HCT116 (cell line): ENCODE results near the gene OR1S2. TPM values are rescaled to one million over a fixed set of nuclear protein-coding genes. Genes with fewer than 3 reads are reported as not detected.

Experiments used
- ATAC-seq: fragments of 200-7000 bp; cut with Tn5 transposase; 2 replicates; pipeline ENCODE4 v1.9.1; 2020; ENCODE audit warnings: mild to moderate bottlenecking, moderate library complexity
- BruUV-seq: library from RNA; stranded (reverse); fragments of 400-500 nt; replicated peaks from 2 replicates; lab custom pipeline; 2021; lab: Mats Ljungman, UMichigan
- CTCF ChIA-PET: fragments of 300-600 bp; sonication (Branson Sonifier 250); formaldehyde crosslinking; loops from one replicate; lab custom pipeline; 2021; ENCODE audit warnings: antibody characterized with exemption; lab: Charles Lee
- POLR2A ChIA-PET: fragments of 300-600, 350-600 bp; sonication (Branson Sonifier 250); formaldehyde crosslinking; loops from one replicate; lab custom pipeline; 2021; ENCODE audit warnings: antibody characterized with exemption; lab: Charles Lee
- RAD21 ChIA-PET, 2 experiments: fragments of 300-600 bp; sonication (Branson Sonifier 250); formaldehyde crosslinking; loops; one replicate each; lab custom pipeline; 2023; ENCODE audit warnings: low total read pairs in 2 of 2; ENCODE audit not compliant: uncharacterized antibody in 2 of 2, unreplicated experiment in 2 of 2, low non-redundant PET in 1 of 2; lab: Charles Lee
- DNase-seq: peaks from one replicate; pipeline ENCODE4 v3.0.0-alpha.2; 2010; ENCODE audit warnings: low read depth, low spot score
- H2AFZ ChIP-seq: fragments of 200-600 bp; shearing (Covaris generic), sonication (generic); 2 replicates; pipeline ENCODE4 v1.6.1; 2017; ENCODE audit warnings: low read depth, mixed run types, mixed read lengths, antibody characterized with exemption, low read length; ENCODE audit not compliant: poor library complexity, severe bottlenecking
- H3K27ac ChIP-seq: 2 replicates; pipeline ENCODE4 v1.5.1; 2012; ENCODE audit warnings: low read depth, low read length
- H3K27me3 ChIP-seq: fragments of 200-600 bp; sonication (generic); 2 replicates; pipeline ENCODE4 v1.6.1; 2016; ENCODE audit warnings: mixed run types, low read length, mixed read lengths; ENCODE audit not compliant: insufficient read depth
- H3K36me3 ChIP-seq, 2 experiments: fragments of 200-500 bp in 1 of 2; fragments of 200-600 bp in 1 of 2; sonication (Bioruptor generic) in 1 of 2; sonication (generic) in 1 of 2; 2 replicates each; pipeline versions ENCODE4 v1.5.1 to v1.6.1; 2014 to 2016; ENCODE audit warnings: low read length in 2 of 2, inconsistent platforms in 1 of 2, mixed read lengths in 1 of 2, mixed run types in 1 of 2; ENCODE audit not compliant: insufficient read depth in 2 of 2, control insufficient read depth in 1 of 2
- H3K4me1 ChIP-seq, 2 experiments: fragments of 200-600 bp in 1 of 2; sonication (generic) in 1 of 2; 2 replicates each; pipeline versions ENCODE4 v1.5.1 to v1.6.1; 2012 to 2017; ENCODE audit warnings: low read length in 2 of 2, inconsistent platforms in 1 of 2, mild to moderate bottlenecking in 1 of 2, mixed read lengths in 1 of 2, mixed run types in 1 of 2, moderate library complexity in 1 of 2; ENCODE audit not compliant: insufficient read depth in 2 of 2, control insufficient read depth in 1 of 2
- H3K4me2 ChIP-seq: fragments of 200-600 bp; sonication (generic); 2 replicates; pipeline ENCODE4 v1.6.1; 2017; ENCODE audit warnings: mixed run types, low read length, mixed read lengths
- H3K4me3 ChIP-seq, 2 experiments: fragments of 200-600 bp in 1 of 2; sonication (generic) in 1 of 2; replicated peaks in 1 of 2; 2 replicates each; pipeline ENCODE4 v1.5.1; 2011 to 2016; ENCODE audit warnings: low read length in 2 of 2, control low read depth in 1 of 2, low read depth in 1 of 2, mild to moderate bottlenecking in 1 of 2, mixed read lengths in 1 of 2, mixed run types in 1 of 2
- H3K79me2 ChIP-seq: fragments of 200-600 bp; sonication (generic); 2 replicates; pipeline ENCODE4 v1.6.1; 2017; ENCODE audit warnings: mild to moderate bottlenecking, mixed run types, low read length, moderate library complexity, mixed read lengths; ENCODE audit not compliant: insufficient read depth
- H3K9ac ChIP-seq: fragments of 200-600 bp; sonication (generic); 2 replicates; pipeline ENCODE4 v1.6.1; 2016; ENCODE audit warnings: low read length, mixed read lengths
- H3K9me2 ChIP-seq: fragments of 200-600 bp; sonication (generic), shearing (Covaris generic); 2 replicates; pipeline ENCODE4 v1.6.1; 2017; ENCODE audit warnings: mixed run types, mild to moderate bottlenecking, moderate library complexity; ENCODE audit not compliant: insufficient read depth
- H3K9me3 ChIP-seq, 2 experiments: fragments of 200-500 bp in 1 of 2; fragments of 200-600 bp in 1 of 2; sonication (Bioruptor generic) in 1 of 2; sonication (generic) in 1 of 2; 2 replicates each; pipeline ENCODE4 v1.6.1; 2014 to 2017; ENCODE audit warnings: low read length in 2 of 2, mixed read lengths in 2 of 2, inconsistent platforms in 1 of 2, low read depth in 1 of 2, mild to moderate bottlenecking in 1 of 2, mixed run types in 1 of 2, moderate library complexity in 1 of 2; ENCODE audit not compliant: control insufficient read depth in 1 of 2, insufficient read depth in 1 of 2
- H4K20me1 ChIP-seq: fragments of 200-600 bp; sonication (generic), shearing (Covaris generic); 2 replicates; pipeline ENCODE4 v1.6.1; 2017; ENCODE audit warnings: mixed run types, mild to moderate bottlenecking, moderate library complexity; ENCODE audit not compliant: insufficient read depth
- CBX3 ChIP-seq: IDR thresholded peaks from 2 replicates; pipeline ENCODE4 v1.6.1; 2012; ENCODE audit warnings: low read depth
- ELF1 ChIP-seq: IDR thresholded peaks from 2 replicates; pipeline ENCODE4 v1.6.1; 2012; ENCODE audit warnings: low read depth, borderline replicate concordance
- EZH2 ChIP-seq: fragments of 200-600 bp; sonication (generic); IDR thresholded peaks from 2 replicates; pipeline ENCODE4 v1.6.1; 2017; ENCODE audit warnings: antibody characterized with exemption, mixed run types
- EZH2phosphoT487 ChIP-seq: fragments of 200-600 bp; IDR thresholded peaks from 2 replicates; pipeline ENCODE4 v1.6.1; 2018; ENCODE audit warnings: antibody characterized with exemption, borderline replicate concordance
- FOSL1 ChIP-seq: IDR thresholded peaks from 2 replicates; pipeline ENCODE4 v1.6.1; 2012; ENCODE audit warnings: low read depth
- MAX ChIP-seq: IDR thresholded peaks from 2 replicates; pipeline ENCODE4 v1.6.1; 2012
- POLR2A ChIP-seq: IDR thresholded peaks from 2 replicates; pipeline ENCODE4 v1.7.0; 2011; ENCODE audit warnings: borderline replicate concordance; ENCODE audit not compliant: insufficient read depth, insufficient read length; ENCODE audit errors: extremely low read depth
- POLR2AphosphoS5 ChIP-seq: IDR thresholded peaks from 2 replicates; pipeline ENCODE4 v1.6.1; 2011; ENCODE audit warnings: mild to moderate bottlenecking, low read depth, low read length, moderate library complexity
- SIN3A ChIP-seq: IDR thresholded peaks from 2 replicates; pipeline ENCODE4 v1.6.1; 2012; ENCODE audit warnings: low read depth
- SRF ChIP-seq: IDR thresholded peaks from 2 replicates; pipeline ENCODE4 v1.6.1; 2012; ENCODE audit warnings: low read depth
- TCF7L2 ChIP-seq: IDR thresholded peaks from 2 replicates; pipeline ENCODE4 v1.7.0; 2011; ENCODE audit warnings: borderline replicate concordance, inconsistent platforms; ENCODE audit not compliant: insufficient read depth, insufficient read length; ENCODE audit errors: extremely low read depth
- ZBTB33 ChIP-seq: IDR thresholded peaks from 2 replicates; pipeline ENCODE4 v1.6.1; 2011; ENCODE audit warnings: mild to moderate bottlenecking, low read length, moderate library complexity; ENCODE audit not compliant: insufficient replicate concordance; ENCODE audit errors: extremely low read depth
- intact Hi-C: fragments of 100-400 bp; cut with micrococcal nuclease; formaldehyde crosslinking; loops from 2 replicates; pipeline ENCODE4 v1.10.0; 2022
- total RNA-seq: library from RNA; stranded (reverse); gene quantifications from one replicate; pipeline ENCODE4 v1.2.1, GENCODE V29; 2021; ENCODE audit not compliant: unreplicated experiment

Gene OR1S2
- total RNA-seq, 1 experiment from 2014 or later: not detected

DNA sequence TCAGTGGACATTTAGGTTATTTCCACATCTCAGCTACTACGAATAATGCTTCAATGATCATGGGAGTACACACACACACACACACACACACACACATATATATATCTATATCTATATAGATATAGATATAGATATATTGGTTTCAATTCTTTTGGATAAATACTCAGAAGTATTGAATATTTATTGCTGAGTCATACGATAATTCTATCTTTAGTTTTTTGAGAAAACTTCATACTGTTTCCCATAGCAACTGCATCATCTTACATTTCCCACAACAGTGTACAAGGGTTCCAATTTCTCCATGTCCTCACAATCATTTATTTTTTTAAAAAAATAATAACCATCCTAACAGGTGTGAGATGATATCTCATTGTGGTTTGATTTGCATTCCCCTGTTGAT is 8.0 kb downstream of the OR1S2 start:
- Histone ChIP-seq H3K27me3 (no peaks in the 10 kb centered on the region), H3K79me2 (no peaks in the 10 kb centered on the region), H3K4me2 (no peak overlapping the region), H3K9ac (no peak overlapping the region), H3K27ac (no peak overlapping the region), H4K20me1 (no peaks in the 10 kb centered on the region), H3K4me3 (no peak overlapping the region), H2AFZ (no peak overlapping the region), H3K36me3 (no peaks in the 10 kb centered on the region), H3K4me1 (no peaks in the 10 kb centered on the region), H3K9me2 (no peaks in the 10 kb centered on the region), H3K9me3 (no peaks in the 10 kb centered on the region)
- intact Hi-C loops: no loop called here
- ChIA-PET RAD21 (no interaction called here), POLR2A (no interaction called here), CTCF (no interaction called here)
- TF ChIP-seq TCF7L2 (no peak), POLR2AphosphoS5 (no peak), EZH2 (no peak), FOSL1 (no peak), SRF (no peak), ELF1 (no peak), MAX (no peak), SIN3A (no peak), POLR2A (no peak), CBX3 (no peak), EZH2phosphoT487 (no peak), ZBTB33 (no peak)
- no peak for DNase-seq
- no peak for ATAC-seq
- no TSS peak for BruUV-seq
